HG03442 (cell line): ENCODE data around the gene PPIL6.

Experiments
- ATAC-seq: cut with Tn5 transposase; IDR thresholded peaks from one replicate; pipeline ENCODE4 v1.9.1; 2021; ENCODE audit warnings: mild to moderate bottlenecking, moderate library complexity; ENCODE audit not compliant: unreplicated experiment

The PPIL6 gene

DNA sequence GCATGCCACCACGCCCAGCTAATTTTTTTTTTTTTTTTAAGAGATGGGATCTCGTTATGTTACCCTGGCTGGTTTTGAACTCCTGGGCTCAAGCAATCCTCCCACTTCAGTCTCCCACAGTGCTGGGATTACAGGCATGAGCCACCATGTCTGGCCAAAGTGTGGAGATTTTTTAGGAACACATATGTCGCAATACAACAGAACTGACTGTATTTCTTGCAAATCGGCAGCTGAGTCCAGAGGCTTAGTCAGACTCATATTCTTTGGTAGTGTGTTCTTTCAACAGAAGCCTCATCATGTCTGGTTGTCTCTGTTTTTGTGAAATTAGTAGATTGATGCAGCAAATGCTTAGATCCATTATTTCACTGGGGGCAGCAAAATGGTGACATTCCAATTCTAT is 34.2 kb downstream of the PPIL6 start:
- ATAC-seq, result no peak

DNA sequence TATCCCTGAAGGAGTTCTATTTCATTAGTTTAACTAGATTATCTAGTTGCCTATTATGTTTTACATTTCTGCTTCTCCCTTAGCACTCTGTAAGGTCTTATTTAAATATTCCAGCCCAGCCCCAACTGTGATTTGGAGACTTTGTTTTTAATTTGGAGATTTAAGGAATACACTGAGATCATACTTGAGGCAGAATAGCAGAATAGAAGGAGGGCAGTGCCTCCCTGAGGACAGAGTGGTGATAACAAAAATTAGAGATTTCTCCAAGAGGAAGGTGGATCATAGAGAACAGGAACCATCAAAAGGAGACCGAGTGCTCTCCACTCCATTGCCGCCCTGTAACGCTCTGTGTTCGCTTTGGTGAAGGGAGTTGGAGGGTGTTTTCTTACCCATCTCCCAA is 43.4 kb downstream of the PPIL6 start:
- ATAC-seq, result no peak

DNA sequence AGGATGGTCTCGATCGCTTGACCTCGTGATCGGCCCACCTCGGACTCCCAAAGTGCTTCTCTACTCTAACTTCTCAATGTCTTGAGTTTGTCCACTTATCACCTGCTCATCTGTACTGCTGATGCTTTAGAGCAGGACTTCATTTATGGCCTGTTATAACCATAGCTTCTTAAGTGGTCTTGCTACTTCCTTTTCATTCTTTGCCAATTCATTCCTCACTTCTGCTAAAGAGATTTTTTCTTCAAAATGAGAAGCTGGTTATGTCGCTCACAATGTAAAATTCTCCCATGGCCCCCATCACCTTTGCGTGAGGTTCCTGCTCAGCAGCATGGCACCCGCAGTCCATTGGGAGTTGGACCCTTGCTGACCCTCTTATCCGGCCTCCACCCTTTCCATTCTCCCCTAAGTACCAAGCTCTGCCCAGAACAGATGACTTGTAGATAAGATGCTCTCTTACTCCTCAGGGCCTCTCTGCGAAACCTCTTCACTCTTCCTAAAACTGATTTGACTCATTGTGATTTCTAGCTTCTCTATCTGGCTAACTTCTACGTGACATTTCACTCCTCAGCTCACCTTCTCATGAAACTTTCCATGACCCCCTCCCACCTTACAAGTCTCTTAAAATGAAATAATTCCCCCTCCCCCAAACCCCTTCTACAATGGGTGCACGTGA is 44.2 kb downstream of the PPIL6 start:
- ATAC-seq, result no peak

DNA sequence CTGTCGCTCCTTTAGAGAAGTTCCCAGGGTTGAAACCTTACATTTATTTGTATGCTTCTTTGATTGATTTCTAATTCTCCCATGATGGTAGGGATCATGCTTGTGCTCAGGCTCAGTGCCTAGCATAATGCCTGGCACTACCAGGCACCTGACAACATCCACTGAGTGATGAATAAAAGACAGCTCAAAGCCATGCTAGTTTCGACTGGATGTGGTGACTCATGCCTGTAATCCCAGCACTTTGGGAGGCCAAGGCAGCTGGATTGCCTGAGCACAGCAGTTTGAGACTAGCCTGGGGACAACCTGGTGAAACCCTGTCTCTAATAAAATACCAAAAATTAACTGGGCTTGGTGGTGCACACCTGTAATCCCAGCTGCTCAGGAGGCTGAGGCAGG is 46.5 kb downstream of the PPIL6 start:
- ATAC-seq, result no peak

DNA sequence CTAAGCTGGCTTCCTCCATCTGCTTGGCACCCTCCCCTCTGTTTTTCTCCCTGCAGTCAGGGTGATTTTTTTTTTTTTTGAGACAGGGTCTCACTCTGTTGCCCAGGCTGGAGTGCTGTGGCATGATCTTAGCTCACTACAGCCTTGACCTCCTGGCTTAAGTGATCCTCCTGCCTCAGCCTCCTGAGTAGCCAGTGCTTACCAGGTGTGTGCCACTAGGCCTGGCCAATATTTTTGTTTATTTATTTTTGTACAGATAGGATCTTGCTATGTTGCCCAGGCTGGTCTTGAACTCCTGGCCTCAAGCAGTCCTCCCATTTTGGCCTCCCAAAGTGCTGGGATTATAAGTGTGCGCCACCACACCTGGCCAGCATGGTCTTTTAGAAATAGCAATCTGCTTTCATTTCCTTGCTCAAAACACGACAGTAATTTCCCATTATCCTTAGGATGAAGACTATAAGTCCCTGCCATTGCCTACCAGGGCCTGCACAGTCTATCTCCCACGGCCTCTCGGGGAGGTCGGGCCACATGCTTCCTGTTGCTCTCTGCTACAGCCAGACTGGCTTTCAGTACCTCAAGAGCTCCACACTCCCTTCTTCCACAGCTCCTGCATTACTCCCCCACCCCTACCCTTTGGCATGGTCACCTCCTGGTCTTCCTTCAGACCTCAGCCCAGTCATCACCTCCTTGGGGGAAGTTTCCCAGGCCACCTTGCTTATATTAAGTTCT is 47.1 kb downstream of the PPIL6 start:
- no peak for ATAC-seq

DNA sequence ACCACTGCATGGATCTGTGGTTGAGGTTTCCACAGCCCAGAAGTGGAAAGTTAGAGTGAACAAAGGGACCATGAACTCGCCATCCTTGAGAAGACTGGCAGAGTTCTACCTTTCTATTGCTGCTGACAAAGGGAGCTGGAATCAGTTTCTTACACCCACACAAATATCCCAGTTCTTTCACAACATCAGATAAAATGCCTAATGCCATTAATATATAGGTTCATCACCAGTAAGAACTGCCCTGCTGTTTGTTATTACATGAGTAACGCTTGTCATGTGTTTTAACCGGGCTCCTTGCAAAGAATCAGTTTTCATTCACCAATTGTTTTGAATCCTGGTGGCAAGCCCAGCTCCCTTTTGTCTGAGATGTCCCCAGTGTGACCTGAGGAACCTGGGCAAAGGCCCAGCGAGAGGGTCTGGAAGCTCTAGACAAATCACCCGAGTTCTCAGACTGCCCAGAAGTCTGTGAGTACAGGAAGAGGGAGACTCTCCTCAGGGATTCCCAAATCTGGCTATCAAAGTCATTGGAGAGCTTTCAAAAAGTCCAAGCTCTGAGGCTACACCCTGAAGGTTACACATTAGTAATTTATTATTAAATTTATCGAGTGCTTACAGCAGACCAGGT is 50.7 kb downstream of the PPIL6 start:
- ATAC-seq, result no peak

DNA sequence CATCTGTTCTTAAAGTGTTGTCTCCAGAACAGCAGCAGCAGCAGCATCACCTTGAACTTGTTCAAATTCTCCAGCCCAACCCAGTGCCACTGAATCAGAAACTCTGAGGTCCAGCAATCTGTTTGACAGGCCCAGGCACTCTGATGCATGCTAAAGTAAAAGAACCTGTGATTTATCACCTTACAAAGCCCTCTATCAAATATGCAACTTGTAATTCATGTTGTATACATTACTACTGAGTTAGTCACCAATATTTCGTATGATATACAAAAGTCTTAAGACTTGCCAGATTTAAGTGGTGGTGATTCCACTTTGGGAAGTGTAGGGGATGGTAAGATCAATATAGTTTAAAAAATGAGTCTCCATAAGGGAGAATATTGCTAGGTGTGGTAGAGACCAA is 52.2 kb downstream of the PPIL6 start:
- no peak for ATAC-seq

DNA sequence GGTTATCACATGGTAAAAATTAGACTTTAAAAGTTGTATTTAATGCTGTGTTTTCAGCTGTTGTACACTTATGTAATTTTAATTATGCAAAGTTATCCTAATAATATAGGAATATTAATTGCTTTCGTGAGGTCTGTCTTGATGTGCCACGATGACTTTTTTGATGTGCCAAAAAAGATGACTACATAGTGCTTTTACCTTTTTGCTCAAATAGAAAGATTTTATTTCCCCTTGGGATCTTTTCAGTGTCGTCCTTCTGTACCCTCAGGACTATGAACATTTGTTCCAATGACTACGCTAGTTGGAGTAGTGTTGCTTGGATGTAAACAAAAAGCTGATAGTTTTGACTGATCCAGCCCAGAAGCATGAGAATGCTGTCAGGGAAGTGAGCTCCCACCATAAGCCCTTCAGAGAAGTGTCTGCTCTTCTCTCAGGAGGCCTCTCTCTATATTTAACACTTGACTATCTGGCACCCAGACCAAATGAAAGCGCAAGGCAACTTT is 56.9 kb downstream of the PPIL6 start:
- no peak for ATAC-seq

DNA sequence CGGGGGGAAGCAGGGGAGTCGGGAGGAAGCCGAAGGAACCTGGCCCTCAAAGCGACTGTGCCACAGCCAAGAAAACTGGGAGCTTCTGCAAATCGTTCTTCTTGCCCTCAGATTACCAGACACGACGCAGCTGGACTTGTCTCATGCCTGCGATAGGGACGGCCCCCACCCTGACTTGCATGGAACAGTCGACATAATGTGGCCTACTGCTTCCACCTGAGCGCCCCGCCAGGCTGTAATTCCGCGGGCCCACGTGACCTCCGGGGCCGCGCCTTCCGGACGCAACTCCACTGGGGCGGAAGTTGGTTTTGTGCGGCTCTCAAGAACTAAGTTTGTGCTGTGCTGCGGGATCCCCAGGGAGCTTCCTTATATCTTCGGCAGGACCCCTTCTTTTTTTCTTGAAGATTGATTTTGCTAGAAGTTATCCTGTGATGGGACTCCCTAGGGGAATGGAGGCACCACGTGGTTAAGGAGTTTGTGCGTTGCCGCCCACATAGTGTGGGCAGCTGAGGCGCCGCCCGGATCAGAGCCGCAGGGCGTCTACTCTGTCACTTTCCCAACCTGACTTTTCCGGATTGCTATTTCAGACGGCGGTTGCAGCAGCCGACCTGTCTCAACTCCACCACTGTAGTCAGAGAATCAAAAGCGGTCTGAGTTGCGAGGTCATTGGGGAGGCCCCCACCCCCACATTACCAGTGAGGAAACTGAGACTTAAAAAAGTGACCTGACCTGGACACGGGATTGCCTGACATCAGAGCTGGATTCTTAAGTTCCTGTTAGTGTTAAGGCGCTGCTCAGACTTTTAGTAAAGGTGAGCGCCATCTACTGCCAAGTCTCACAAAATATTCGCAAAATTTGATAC is 57.6 kb downstream of the PPIL6 start:
- peak; percentile 65 for ATAC-seq

DNA sequence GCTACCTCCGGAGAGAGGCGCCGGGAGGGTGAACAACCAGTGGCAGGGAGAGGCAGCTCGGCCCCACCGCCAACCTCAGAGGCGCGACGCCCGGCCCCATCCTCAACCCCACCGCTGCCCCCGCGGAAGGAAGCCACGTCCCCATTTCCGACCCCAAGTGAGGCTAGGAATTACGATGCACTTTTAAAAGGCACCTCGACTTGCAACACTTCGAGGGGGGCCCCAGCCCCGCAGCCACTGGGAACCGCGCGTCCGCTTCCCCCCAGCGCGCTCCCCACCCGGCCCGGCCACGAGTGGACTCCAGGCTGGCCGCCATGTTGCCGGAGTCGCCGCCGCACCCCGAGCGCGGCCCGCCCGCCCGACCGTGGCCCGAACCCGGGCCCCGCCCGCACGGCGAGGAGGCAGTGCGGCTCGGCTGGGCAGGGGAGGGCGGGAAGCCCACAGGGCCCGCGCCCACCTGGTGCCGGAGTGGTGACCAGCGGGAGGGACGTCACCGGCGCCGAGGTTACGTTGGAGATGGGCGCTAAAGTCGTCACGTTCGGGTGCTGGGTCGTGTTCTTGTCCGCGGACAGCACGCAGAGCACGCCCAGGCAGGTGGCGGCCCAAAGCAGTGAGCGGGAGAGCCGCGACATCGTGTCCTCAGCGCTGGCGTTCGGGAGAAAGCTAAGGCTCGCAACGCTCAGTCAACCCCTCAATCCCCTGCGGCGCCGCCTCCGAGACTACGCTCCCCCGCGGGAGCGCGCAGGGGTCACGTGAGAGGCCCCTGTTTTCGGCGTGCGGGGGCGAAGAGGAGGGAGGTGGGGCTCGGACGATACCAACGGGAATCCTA is 58.5 kb downstream of the PPIL6 start, which contains the start of gene CD164:
CD164 (minus strand) TSS at position 721 of the 829 bp plus-strand sequence; CDS start at position 632, 89 bp downstream.
- ATAC-seq, result peak; percentile 38

DNA sequence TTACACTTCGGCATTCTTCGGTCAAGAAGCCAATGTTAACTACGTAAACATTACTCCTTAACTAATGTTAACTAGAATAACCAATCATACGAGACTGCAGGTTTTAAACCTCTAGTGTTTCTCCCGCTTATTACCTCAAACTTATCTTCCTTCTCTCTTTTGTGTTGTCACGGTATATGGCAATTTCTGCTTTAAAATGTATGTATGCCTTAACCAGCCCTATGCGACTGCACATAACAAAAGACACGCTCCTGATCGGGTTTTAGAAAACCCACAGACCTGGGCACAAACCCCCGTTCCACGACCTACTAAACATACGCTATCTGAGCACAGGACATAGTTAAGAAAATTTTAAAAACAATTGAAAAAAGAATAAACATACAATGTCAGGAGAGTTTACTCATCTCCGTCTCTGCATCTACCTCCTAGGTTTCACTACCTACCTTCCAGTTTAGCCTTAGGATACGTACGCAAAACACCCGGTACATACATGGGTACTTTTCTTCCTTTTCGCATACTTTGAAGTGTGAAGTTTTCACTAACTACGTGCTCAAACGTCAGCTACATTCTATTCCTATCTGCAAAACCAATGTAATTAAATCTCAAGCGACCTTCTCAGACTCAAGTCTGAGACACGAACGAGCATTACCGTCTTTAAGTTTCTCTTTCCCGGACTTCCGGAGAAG is 59.2 kb downstream of the PPIL6 start:
- no peak for ATAC-seq

DNA sequence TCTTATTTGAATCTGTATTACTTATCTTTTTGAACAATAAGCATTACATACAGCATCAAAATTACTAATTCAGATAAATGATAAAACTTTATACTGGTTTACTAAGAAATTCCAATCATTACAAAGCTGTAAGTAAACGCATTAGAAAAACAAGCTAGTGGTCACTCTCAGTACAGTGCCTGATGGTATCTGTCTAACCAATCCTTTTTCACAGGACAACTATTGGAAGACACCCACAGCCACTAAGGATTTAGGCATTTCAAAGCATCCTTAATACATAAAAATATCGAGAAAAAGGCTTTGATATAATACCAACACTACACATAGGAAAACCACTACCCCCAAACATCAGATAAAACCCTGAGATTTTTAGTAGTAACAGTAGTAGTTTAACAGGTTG is 60.7 kb downstream of the PPIL6 start:
- no peak for ATAC-seq

DNA sequence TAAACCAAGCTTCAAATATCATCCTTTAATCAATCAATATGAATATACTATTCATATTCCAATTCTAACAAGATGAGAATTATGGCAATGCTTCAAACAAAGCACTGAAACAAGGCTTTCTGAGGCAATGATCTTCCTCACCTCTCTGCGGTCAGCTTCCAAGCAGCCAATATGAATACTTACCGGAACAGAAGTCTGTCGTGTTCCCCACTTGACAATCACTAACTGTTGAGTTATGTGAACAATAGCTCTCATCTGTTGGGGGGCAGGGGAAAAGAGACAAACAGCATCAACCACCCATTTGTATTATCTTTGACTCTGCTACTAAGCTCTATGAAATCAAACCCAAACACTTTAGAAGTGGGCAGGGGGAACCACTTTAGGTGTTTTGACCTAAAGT is 62.7 kb downstream of the PPIL6 start:
- ATAC-seq, result no peak

DNA sequence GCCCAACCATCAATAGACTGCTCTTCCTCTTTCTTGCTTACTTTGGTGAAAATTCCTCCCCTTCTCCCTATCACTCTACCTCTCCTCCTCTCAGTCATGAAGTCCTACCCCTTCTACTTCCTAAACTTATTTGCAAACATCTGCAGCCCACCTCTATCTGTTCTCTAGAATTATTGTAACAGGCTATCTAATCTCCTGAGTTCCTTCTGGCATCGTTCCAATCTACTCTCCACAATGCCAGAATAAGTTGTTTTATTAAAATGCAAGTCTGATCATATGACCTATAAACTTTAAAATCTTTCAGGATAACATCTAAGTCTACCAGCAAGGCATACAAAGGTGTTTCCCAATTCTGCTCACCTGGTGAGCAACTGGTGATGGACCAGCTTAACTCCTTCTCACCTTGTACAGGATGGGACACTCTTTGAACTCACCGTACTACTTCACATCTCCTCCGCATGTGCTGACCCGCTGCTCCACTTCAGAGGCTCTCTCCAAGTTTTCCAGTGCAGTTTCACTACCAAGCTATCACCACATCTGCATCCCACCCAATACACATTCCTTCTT is 66.0 kb downstream of the PPIL6 start:
- ATAC-seq, result no peak

DNA sequence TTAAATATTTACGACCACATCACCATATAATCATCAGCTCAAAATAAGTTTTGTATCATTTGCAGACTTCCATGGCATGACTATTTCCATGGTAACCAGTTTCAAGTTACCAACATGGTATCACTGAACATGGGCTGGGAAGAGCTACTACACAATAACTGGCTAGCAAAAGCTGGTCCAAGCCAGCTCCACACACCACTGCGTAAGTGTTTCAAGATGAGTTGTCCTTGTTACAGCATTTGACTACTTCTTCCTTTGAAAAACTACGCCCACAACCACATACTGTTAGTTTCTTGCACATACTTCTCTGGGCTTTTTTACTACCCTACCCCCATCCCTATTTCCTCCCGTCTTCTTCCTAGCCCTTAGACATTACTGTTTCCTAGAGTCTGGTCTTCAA is 66.7 kb downstream of the PPIL6 start:
- peak; percentile 95 for ATAC-seq

DNA sequence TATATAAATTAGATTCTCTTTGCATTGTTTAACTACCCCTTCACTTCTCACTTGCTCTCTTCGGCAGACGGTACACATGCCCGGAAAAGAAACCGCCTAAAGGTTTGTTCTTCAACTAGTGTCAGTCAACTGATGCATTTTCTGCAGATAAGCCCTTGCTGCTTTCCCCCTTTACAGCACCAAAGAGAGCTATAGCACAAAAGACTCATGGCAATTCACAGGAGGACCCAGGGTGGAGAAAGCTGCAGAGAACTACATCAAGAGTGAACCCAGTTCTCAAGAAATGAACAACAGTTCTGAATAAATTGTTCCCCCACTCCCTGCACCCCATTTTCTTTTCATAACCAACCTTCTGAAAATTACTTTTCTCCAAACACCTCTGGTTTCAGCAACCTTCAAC is 67.1 kb downstream of the PPIL6 start:
- no peak for ATAC-seq

DNA sequence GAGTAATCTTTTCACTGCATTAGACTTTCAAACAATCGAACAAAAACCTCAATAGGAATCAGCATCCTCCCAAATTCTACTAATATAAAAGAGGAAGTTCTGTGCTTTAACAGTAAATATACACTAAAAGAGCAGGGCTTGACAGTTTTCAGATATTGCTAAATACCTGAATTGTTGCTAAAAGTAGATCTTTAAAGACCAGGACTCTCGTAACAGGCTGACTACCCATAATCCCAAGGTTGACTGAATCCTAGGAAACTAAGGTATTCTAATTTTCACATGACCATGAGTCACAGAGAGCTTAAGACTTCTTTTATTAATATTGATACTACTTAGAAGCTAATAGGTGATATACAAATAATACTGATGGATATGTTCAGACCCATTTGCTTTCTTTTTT is 68.3 kb downstream of the PPIL6 start:
- ATAC-seq, result no peak

DNA sequence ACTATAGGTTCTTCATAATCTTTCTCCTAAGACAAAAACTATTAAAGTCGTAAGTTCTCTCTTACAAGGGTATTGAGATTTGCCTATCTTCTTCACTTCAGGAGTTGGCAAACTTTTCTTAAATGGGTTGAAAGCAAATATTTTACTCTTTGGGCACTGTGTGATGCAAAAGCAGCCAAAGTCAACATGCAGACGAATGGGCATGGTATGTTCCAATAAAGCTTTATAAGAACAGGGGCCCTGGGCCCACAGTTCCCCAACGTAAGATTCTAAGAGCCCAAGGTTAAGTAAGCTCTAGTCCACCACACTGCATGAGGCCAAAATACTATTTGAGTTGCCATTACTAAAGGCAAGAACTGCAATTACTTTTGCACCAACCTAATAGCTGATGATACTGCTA is 69.6 kb downstream of the PPIL6 start:
- ATAC-seq, result no peak

DNA sequence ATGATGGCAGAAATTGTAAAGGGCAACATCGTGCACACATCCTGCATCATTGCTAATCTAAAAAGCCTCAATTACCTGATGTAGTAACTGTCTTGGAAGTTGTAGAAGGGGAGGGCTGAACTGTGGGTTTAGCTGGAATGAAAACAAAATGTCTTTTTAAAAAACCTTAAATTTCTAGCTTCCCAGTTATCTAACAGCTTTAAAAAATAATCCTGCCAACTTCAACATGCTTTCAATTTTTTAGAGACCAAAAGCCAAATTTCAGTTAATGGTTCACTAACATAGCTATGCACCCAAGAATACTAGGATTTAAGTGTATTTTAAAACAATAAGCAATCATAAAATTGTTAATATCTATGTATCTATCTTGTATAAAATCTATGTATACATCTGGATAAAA is 70.1 kb downstream of the PPIL6 start:
- no peak for ATAC-seq
